IMR-90 (cell line): Measurements from ENCODE around the gene CEP128. TPM values are rescaled to one million over a fixed set of nuclear protein-coding genes. Genes with fewer than 3 reads are reported as not detected.

Experiments used
- ATAC-seq: fragments of 200-7000 bp; cut with Tn5 transposase; 2 replicates; pipeline ENCODE4 v1.9.1; 2020; ENCODE audit warnings: low read depth, mild to moderate bottlenecking, moderate library complexity
- BruUV-seq: library from RNA; stranded (reverse); fragments of 400-500 nt; replicated peaks from 2 replicates; lab custom pipeline; 2021; lab: Mats Ljungman, UMichigan
- CTCF ChIA-PET: fragments of 300-600 bp; formaldehyde crosslinking; extraction: SDS; loops from one replicate; lab custom pipeline; 2021; ENCODE audit warnings: antibody characterized with exemption; lab: Yijun Ruan, JAX
- POLR2A ChIA-PET: fragments of 300-600 bp; sonication (Branson Sonifier 250); formaldehyde crosslinking; loops from one replicate; lab custom pipeline; 2022; ENCODE audit warnings: antibody characterized with exemption; ENCODE audit not compliant: unreplicated experiment; lab: Charles Lee
- DNase-seq: peaks from one replicate; pipeline ENCODE4 v3.0.0; 2013
- H2AFZ ChIP-seq: replicated peaks from 2 replicates; pipeline ENCODE3; 2013; ENCODE audit warnings: low read length, mild to moderate bottlenecking; ENCODE audit not compliant: poor library complexity
- H2AK5ac ChIP-seq: 2 replicates; pipeline ENCODE4 v1.6.1; 2013; ENCODE audit warnings: low read depth, low read length, inconsistent platforms
- H2AK9ac ChIP-seq: replicated peaks from 2 replicates; pipeline ENCODE3; 2013; ENCODE audit warnings: mild to moderate bottlenecking, low read depth, low read length, moderate library complexity; ENCODE audit not compliant: poor library complexity
- H2BK120ac ChIP-seq: 2 replicates; pipeline ENCODE4 v1.6.1; 2013; ENCODE audit warnings: low read depth, low read length, inconsistent platforms
- H2BK15ac ChIP-seq: 3 replicates; pipeline ENCODE4 v1.6.1; 2013; ENCODE audit warnings: low read depth, low read length, inconsistent platforms
- H2BK20ac ChIP-seq: 2 replicates; pipeline ENCODE4 v1.6.1; 2013; ENCODE audit warnings: low read depth, mild to moderate bottlenecking, inconsistent platforms, low read length, moderate library complexity
- H2BK5ac ChIP-seq: 2 replicates; pipeline ENCODE4 v1.6.1; 2013; ENCODE audit warnings: mild to moderate bottlenecking, low read depth, low read length, inconsistent platforms; ENCODE audit not compliant: poor library complexity, severe bottlenecking
- H3K14ac ChIP-seq: replicated peaks from 2 replicates; pipeline ENCODE4 v1.6.1; 2013; ENCODE audit warnings: low read depth, low read length, inconsistent platforms
- H3K18ac ChIP-seq: 2 replicates; pipeline ENCODE4 v1.6.1; 2013; ENCODE audit warnings: low read depth, low read length, control low read depth
- H3K23ac ChIP-seq: 2 replicates; pipeline ENCODE4 v1.6.1; 2013; ENCODE audit warnings: low read depth, low read length, inconsistent platforms
- H3K27ac ChIP-seq: 2 replicates; pipeline ENCODE4 v1.5.1; 2013; ENCODE audit warnings: mild to moderate bottlenecking, control low read depth, low read length; ENCODE audit not compliant: insufficient read depth
- H3K27me3 ChIP-seq: 2 replicates; pipeline ENCODE4 v1.6.1; 2013; ENCODE audit warnings: low read length; ENCODE audit not compliant: control insufficient read depth, insufficient read depth
- H3K36me3 ChIP-seq: 2 replicates; pipeline ENCODE4 v1.6.1; 2013; ENCODE audit warnings: low read length, mixed read lengths; ENCODE audit not compliant: control insufficient read depth, insufficient read depth
- H3K4ac ChIP-seq: 2 replicates; pipeline ENCODE4 v1.6.1; 2013; ENCODE audit warnings: low read depth, low read length, inconsistent platforms
- H3K4me1 ChIP-seq: 2 replicates; pipeline ENCODE4 v1.6.1; 2013; ENCODE audit warnings: low read length, mixed read lengths; ENCODE audit not compliant: control insufficient read depth, insufficient read depth
- H3K4me2 ChIP-seq: 2 replicates; pipeline ENCODE4 v1.6.1; 2013; ENCODE audit warnings: low read depth, mild to moderate bottlenecking, control low read depth, low read length, moderate library complexity
- H3K4me3 ChIP-seq: 2 replicates; pipeline ENCODE4 v1.5.1; 2013; ENCODE audit warnings: low read depth, mild to moderate bottlenecking, control low read depth, low read length, moderate library complexity; ENCODE audit not compliant: insufficient read depth
- H3K56ac ChIP-seq: 2 replicates; pipeline ENCODE4 v1.6.1; 2013; ENCODE audit warnings: low read length, inconsistent platforms; ENCODE audit not compliant: insufficient read depth; ENCODE audit errors: extremely low read depth
- H3K79me1 ChIP-seq, 2 experiments: 2 replicates each; pipeline ENCODE4 v1.6.1; 2013; ENCODE audit warnings: low read length in 2 of 2, inconsistent platforms in 1 of 2, low read depth in 1 of 2
- H3K9ac ChIP-seq: 2 replicates; pipeline ENCODE4 v1.6.1; 2013; ENCODE audit warnings: low read depth, low read length, control low read depth
- H3K9me1 ChIP-seq: 2 replicates; pipeline ENCODE4 v1.6.1; 2013; ENCODE audit warnings: low read length, inconsistent platforms; ENCODE audit not compliant: insufficient read depth
- H3K9me3 ChIP-seq: 2 replicates; pipeline ENCODE4 v1.6.1; 2013; ENCODE audit warnings: low read length; ENCODE audit not compliant: control insufficient read depth, insufficient read depth
- H4K20me1 ChIP-seq: 2 replicates; pipeline ENCODE4 v1.6.1; 2013; ENCODE audit warnings: low read length, inconsistent platforms; ENCODE audit not compliant: insufficient read depth
- H4K5ac ChIP-seq: 2 replicates; pipeline ENCODE4 v1.6.1; 2013; ENCODE audit warnings: mild to moderate bottlenecking, low read depth, low read length, control low read depth
- H4K8ac ChIP-seq, 2 experiments: 2 replicates each; pipeline ENCODE4 v1.6.1; 2013; ENCODE audit warnings: low read depth in 2 of 2, low read length in 2 of 2, control low read depth in 1 of 2, inconsistent platforms in 1 of 2
- H4K91ac ChIP-seq: 2 replicates; pipeline ENCODE4 v1.6.1; 2013; ENCODE audit warnings: low read depth, low read length, inconsistent platforms; ENCODE audit not compliant: insufficient read depth
- BHLHE40 ChIP-seq: fragments of 150-350 bp; IDR thresholded peaks from 2 replicates; pipeline ENCODE4 v1.6.1; 2016; ENCODE audit warnings: mild to moderate bottlenecking, low read depth, low read length
- CEBPB ChIP-seq: IDR thresholded peaks from 2 replicates; pipeline ENCODE4 v1.6.1; 2012; ENCODE audit warnings: low read depth, low read length, improper control_type of control experiment
- CHD1 ChIP-seq: IDR thresholded peaks from 2 replicates; pipeline ENCODE4 v1.6.1; 2012; ENCODE audit warnings: low read depth, low read length, improper control_type of control experiment
- CTCF ChIP-seq: conservative IDR thresholded peaks from 2 replicates; pipeline ENCODE4 v1.5.1; 2012; ENCODE audit warnings: mild to moderate bottlenecking, low read depth, low read length, improper control_type of control experiment
- FOS ChIP-seq: fragments of 150-350 bp; IDR thresholded peaks from 2 replicates; pipeline ENCODE4 v1.6.1; 2016; ENCODE audit warnings: low read depth, low read length
- MAFK ChIP-seq: IDR thresholded peaks from 2 replicates; pipeline ENCODE4 v1.6.1; 2012; ENCODE audit warnings: low read depth, low read length, improper control_type of control experiment
- MAZ ChIP-seq: IDR thresholded peaks from 2 replicates; pipeline ENCODE4 v1.6.1; 2012; ENCODE audit warnings: low read depth, mild to moderate bottlenecking, low read length, improper control_type of control experiment, moderate library complexity, borderline replicate concordance
- MXI1 ChIP-seq: IDR thresholded peaks from 2 replicates; pipeline ENCODE4 v1.6.1; 2012; ENCODE audit warnings: low read depth, mild to moderate bottlenecking, low read length, moderate library complexity, borderline replicate concordance
- NFE2L2 ChIP-seq: fragments of 150-350 bp; IDR thresholded peaks from 2 replicates; pipeline ENCODE4 v1.6.1; 2016; ENCODE audit warnings: low read depth, mild to moderate bottlenecking, low read length
- POLR2A ChIP-seq: IDR thresholded peaks from 2 replicates; pipeline ENCODE4 v1.6.1; 2012; ENCODE audit warnings: mild to moderate bottlenecking, low read depth, low read length
- RAD21 ChIP-seq: IDR thresholded peaks from 2 replicates; pipeline ENCODE4 v1.6.1; 2012; ENCODE audit warnings: low read length, improper control_type of control experiment
- RCOR1 ChIP-seq: IDR thresholded peaks from 2 replicates; pipeline ENCODE4 v1.6.1; 2012; ENCODE audit warnings: mild to moderate bottlenecking, low read length, improper control_type of control experiment; ENCODE audit not compliant: insufficient replicate concordance
- RFX5 ChIP-seq: IDR thresholded peaks from 2 replicates; pipeline ENCODE4 v1.8.0; 2012; ENCODE audit warnings: low read depth, mild to moderate bottlenecking, low read length, moderate library complexity
- SMC3 ChIP-seq: fragments of 150-350 bp; IDR thresholded peaks from 2 replicates; pipeline ENCODE4 v1.6.1; 2016; ENCODE audit warnings: low read depth, mild to moderate bottlenecking, antibody characterized with exemption, low read length, moderate library complexity
- WGBS, 2 experiments: methylation state at CpG; one replicate each; pipeline versions ENCODE4 v1.1.5 to v1.1.7; 2013; ENCODE audit warnings: missing lambda C conversion rate in 2 of 2; ENCODE audit not compliant: insufficient read length in 1 of 2; ENCODE audit errors: extremely low coverage in 2 of 2; 5-methylcytosine and 5-hydroxymethylcytosine counted together
- dilution Hi-C: fragments of 300-500 bp; cut with HindIII; formaldehyde crosslinking; loops from one replicate; pipeline ENCODE4 v1.14.3; 2018; ENCODE audit warnings: low sequenced_read_pairs; ENCODE audit not compliant: unreplicated experiment
- in situ Hi-C: fragments of 300-500 bp; cut with MboI; formaldehyde crosslinking; loops from 3 replicates; pipeline ENCODE4 v1.14.3; 2019; ENCODE audit warnings: low sequenced_read_pairs, inconsistent platforms, mixed read lengths
- intact Hi-C: fragments of 100-400 bp; cut with micrococcal nuclease; formaldehyde crosslinking; loops from 2 replicates; pipeline ENCODE4 v1.10.0; 2022
- polyA plus RNA-seq, 3 experiments: library from polyadenylated mRNA; depleted of rRNA; stranded (reverse); fragments of >200 nt; gene quantifications; 2 replicates each; pipeline ENCODE4 v1.2.3, GENCODE V29; 2012; ENCODE audit warnings: low replicate concordance in 1 of 3
- total RNA-seq: library from RNA; depleted of rRNA; stranded (reverse); fragments of >200 nt; gene quantifications from 2 replicates; pipeline ENCODE4 v1.2.3, GENCODE V29; 2012
- TF ChIP-seq, protein P1 (sequence below): fragments of 150-350 bp; IDR thresholded peaks from 2 replicates; pipeline ENCODE4 v1.6.1; 2017; ENCODE audit warnings: mild to moderate bottlenecking, antibody characterized with exemption, low read length, low read depth
- TF ChIP-seq, protein P2 (sequence below): fragments of 150-350 bp; IDR thresholded peaks from 2 replicates; pipeline ENCODE4 v1.6.1; 2016; ENCODE audit warnings: low read depth, mild to moderate bottlenecking, low read length, moderate library complexity, borderline replicate concordance

The CEP128 gene
- total and polyA plus RNA-seq, 2 of the 4 experiments (the other 2 are of a cell fraction) = 1.9 to 5.7 TPM

GRCh38 chr14:80664576-80664975 lies 277.0 kb downstream of the CEP128 start:
- 0 out of 3 replicates have a peak overlapping the region, but pooled peaks have one; percentile 23 for H2BK15ac ChIP-seq
- no peaks in the 10 kb centered on the region for H3K36me3 ChIP-seq
- H3K9me3 ChIP-seq = no peaks in the 10 kb centered on the region
- dilution Hi-C loops (no loop called here), intact Hi-C loops (no loop called here), in situ Hi-C loops (no loop called here)
- H2BK5ac ChIP-seq = peak overlapping the region; percentile 8
- peak overlapping the region; percentile 6; the same call in 1 of the 2 replicates for H3K4ac ChIP-seq
- no peak overlapping the region for H3K23ac ChIP-seq
- H3K9ac ChIP-seq = no peak overlapping the region
- H3K18ac ChIP-seq = no peak overlapping the region
- peak overlapping the region; percentile 87; the same call in 1 of the 2 replicates for H2BK20ac ChIP-seq
- H3K56ac ChIP-seq = no peak overlapping the region
- no peak overlapping the region for H2AK9ac ChIP-seq
- no peak overlapping the region for H4K91ac ChIP-seq
- BruUV-seq = no TSS peak
- POLR2A ChIA-PET = no interaction called here
- CTCF ChIA-PET = no interaction called here
- no peak overlapping the region; the same call in 1 of the 2 replicates for H3K27ac ChIP-seq
- H3K9me1 ChIP-seq = peaks cover 3% of the 10 kb centered on the region; the same call in 1 of the 2 replicates
- TF ChIP-seq FOS = peak; percentile 79
- no peak for TF ChIP-seq POLR2A
- no peak for TF ChIP-seq RAD21
- no peak for TF ChIP-seq RFX5
- no peak for TF ChIP-seq SMC3
- TF ChIP-seq MAZ = no peak
- no peak for TF ChIP-seq MAFK
- no peak for TF ChIP-seq RCOR1
- no peak for TF ChIP-seq MXI1
- TF ChIP-seq BHLHE40 = 0 out of 2 replicates have a peak, but pooled peaks have one; percentile 8
- TF ChIP-seq CTCF = no peak
- TF ChIP-seq NFE2L2 = no peak
- TF ChIP-seq, protein P1, sequence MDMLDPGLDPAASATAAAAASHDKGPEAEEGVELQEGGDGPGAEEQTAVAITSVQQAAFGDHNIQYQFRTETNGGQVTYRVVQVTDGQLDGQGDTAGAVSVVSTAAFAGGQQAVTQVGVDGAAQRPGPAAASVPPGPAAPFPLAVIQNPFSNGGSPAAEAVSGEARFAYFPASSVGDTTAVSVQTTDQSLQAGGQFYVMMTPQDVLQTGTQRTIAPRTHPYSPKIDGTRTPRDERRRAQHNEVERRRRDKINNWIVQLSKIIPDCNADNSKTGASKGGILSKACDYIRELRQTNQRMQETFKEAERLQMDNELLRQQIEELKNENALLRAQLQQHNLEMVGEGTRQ = no peak
- no peak for TF ChIP-seq CEBPB
- TF ChIP-seq, protein P2, sequence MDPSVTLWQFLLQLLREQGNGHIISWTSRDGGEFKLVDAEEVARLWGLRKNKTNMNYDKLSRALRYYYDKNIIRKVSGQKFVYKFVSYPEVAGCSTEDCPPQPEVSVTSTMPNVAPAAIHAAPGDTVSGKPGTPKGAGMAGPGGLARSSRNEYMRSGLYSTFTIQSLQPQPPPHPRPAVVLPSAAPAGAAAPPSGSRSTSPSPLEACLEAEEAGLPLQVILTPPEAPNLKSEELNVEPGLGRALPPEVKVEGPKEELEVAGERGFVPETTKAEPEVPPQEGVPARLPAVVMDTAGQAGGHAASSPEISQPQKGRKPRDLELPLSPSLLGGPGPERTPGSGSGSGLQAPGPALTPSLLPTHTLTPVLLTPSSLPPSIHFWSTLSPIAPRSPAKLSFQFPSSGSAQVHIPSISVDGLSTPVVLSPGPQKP = no peak
- TF ChIP-seq CHD1 = no peak
- no peak overlapping the region for H2AFZ ChIP-seq
- H3K4me3 ChIP-seq = no peak overlapping the region
- peaks cover 2 to 7% of the 10 kb centered on the region in 2 experiments; a peak in 1 of 4 replicates for H3K79me1 ChIP-seq
- H3K4me2 ChIP-seq = peak overlapping the region; percentile 64
- H4K5ac ChIP-seq = no peak overlapping the region
- no peak overlapping the region for H2AK5ac ChIP-seq
- DNase-seq = peak; percentile 83
- H4K20me1 ChIP-seq = no peaks in the 10 kb centered on the region
- peak overlapping the region; percentile 29; the same call in 1 of the 2 replicates for H2BK120ac ChIP-seq
- WGBS, 2 experiments = no CpG with 5 or more reads among the region's 2 CpGs
- H3K27me3 ChIP-seq = no peaks in the 10 kb centered on the region
- 0 out of 2 replicates have a peak overlapping the region, but pooled peaks have one; percentile 29 for H3K14ac ChIP-seq
- peak overlapping the region in 1 of 2 experiments; percentile 67; a peak in 2 of 4 replicates for H4K8ac ChIP-seq
- ATAC-seq = peak; percentile 95
- peaks cover 6% of the 10 kb centered on the region; the same call in 1 of the 2 replicates for H3K4me1 ChIP-seq
